GM19372 (cell line): ENCODE measurements around the gene SHF.

Experiments
- ATAC-seq: cut with Tn5 transposase; IDR thresholded peaks from one replicate; pipeline ENCODE4 v1.9.1; 2021; ENCODE audit warnings: mild to moderate bottlenecking, low read depth, moderate library complexity; ENCODE audit not compliant: unreplicated experiment

SHF gene

GRCh38 chr15:45199136-45199810 lies 11.5 kb upstream of the SHF start:
- peak; percentile 9 for ATAC-seq

- ATAC-seq = peak; percentile 62
Measured at GRCh38 chr15:45198337-45199135, 10.8 kb upstream of the SHF start.

GRCh38 chr15:45197512-45197911 lies 9.7 kb upstream of the SHF start:
- no peak for ATAC-seq

- no peak for ATAC-seq
Measured at GRCh38 chr15:45187578-45187893, 230 bp downstream of the SHF start.

GRCh38 chr15:45186771-45187577 lies 792 bp downstream of the SHF start:
- ATAC-seq = no peak

- no peak for ATAC-seq
Measured at GRCh38 chr15:45185903-45186770, 1.6 kb downstream of the SHF start.

GRCh38 chr15:45185069-45185779 lies 2.5 kb downstream of the SHF start:
- no peak for ATAC-seq

- no peak for ATAC-seq
Measured at GRCh38 chr15:45184562-45185041, 3.2 kb downstream of the SHF start.

- no peak for ATAC-seq
Measured at GRCh38 chr15:45183511-45183910, 4.3 kb downstream of the SHF start.

- no peak for ATAC-seq
Measured at GRCh38 chr15:45182996-45183395, 4.8 kb downstream of the SHF start.

- no peak for ATAC-seq
Measured at GRCh38 chr15:45181491-45182285, 6.1 kb downstream of the SHF start.

- no peak for ATAC-seq
Measured at GRCh38 chr15:45180648-45181436, 6.9 kb downstream of the SHF start.

- ATAC-seq = no peak
Measured at GRCh38 chr15:45180201-45180600, 7.6 kb downstream of the SHF start.

GRCh38 chr15:45179221-45179985 lies 8.4 kb downstream of the SHF start:
- no peak for ATAC-seq

GRCh38 chr15:45177285-45177684 lies 10.5 kb downstream of the SHF start:
- no peak for ATAC-seq

GRCh38 chr15:45174577-45174976 lies 13.2 kb downstream of the SHF start:
- no peak for ATAC-seq

- ATAC-seq = no peak
Measured at GRCh38 chr15:45174069-45174468, 13.7 kb downstream of the SHF start.
